HG03280 (cell line): Measurements from ENCODE around the gene TPRKB.
"Not testable (repeated sequence)": the region's sequence is repeated elsewhere in the genome, so short reads cannot be mapped to it uniquely, and the experiment has no call there.

ENCODE experiments used
- ATAC-seq: cut with Tn5 transposase; IDR thresholded peaks from one replicate; pipeline ENCODE4 v1.9.1; 2021; ENCODE audit warnings: mild to moderate bottlenecking, moderate library complexity; ENCODE audit not compliant: unreplicated experiment

The TPRKB gene

DNA sequence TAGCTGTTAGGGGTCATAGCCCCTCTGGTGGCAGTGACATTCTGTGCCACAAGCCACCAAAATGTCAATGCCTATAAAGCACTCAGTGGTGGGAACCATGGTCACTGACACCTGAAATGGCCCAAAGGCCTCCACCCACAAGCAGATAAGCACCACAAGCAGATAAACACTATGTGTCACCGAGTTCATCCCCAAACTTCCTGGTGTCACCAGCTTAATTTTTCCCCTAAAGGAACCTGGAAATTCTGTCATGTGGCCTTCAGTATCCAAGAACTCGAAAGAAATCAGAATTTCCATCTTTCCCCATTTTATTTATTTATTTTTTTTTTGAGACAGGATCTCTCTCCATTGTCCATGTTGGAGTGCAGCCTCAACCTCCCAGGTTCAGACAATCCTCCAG, 3.6 kb upstream of the TPRKB start:
- no peak for ATAC-seq

- ATAC-seq = no peak
Measured at GRCh38 chr2:73739101-73739500, 2.0 kb upstream of the TPRKB start.

- ATAC-seq = no peak
Measured at GRCh38 chr2:73736378-73736777, 767 bp downstream of the TPRKB start.

DNA sequence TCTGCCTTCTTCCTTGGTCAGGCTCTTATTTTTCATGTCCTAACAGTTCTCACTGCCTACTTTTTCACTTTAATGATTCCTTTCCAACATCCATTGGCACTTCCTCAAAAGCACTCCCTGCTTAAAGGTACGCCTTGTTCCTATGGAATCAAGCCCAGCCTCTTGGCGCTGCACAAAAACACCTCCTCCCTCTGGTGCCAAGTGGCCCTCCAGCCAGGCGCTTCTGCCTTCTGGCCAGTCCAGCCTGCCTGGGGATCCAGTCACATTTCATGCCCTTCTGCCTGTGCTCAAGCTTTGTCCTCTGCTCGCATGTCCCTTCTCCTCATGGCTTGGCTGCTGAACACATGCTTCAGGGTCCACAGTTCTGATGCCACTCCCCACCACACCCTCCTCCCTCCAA, 6.3 kb downstream of the TPRKB start:
- ATAC-seq = no peak

GRCh38 chr2:73728711-73729110, 8.4 kb downstream of the TPRKB start:
- no peak for ATAC-seq

DNA sequence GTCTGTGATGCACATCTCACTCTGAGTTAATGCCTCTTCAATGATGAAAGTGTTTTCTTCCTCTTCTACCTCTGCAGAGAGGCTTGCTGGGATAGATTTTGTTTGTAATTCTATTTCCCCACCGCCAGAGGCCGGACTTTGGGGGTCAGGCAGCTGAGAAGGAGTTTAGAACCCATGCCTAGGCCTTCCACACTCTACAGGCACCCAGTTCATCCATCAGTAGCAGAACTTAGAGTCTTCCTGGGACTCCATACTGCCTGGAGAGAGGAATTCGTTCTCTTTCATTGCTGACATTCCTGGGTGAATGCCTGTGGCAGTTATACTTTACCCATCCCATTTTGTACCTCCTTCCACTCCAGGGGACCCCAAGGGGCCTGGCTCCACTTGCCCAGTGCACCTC, 9.1 kb downstream of the TPRKB start:
- ATAC-seq = no peak

GRCh38 chr2:73726657-73727056, 10.5 kb downstream of the TPRKB start:
- not testable (repeated sequence) for ATAC-seq

DNA sequence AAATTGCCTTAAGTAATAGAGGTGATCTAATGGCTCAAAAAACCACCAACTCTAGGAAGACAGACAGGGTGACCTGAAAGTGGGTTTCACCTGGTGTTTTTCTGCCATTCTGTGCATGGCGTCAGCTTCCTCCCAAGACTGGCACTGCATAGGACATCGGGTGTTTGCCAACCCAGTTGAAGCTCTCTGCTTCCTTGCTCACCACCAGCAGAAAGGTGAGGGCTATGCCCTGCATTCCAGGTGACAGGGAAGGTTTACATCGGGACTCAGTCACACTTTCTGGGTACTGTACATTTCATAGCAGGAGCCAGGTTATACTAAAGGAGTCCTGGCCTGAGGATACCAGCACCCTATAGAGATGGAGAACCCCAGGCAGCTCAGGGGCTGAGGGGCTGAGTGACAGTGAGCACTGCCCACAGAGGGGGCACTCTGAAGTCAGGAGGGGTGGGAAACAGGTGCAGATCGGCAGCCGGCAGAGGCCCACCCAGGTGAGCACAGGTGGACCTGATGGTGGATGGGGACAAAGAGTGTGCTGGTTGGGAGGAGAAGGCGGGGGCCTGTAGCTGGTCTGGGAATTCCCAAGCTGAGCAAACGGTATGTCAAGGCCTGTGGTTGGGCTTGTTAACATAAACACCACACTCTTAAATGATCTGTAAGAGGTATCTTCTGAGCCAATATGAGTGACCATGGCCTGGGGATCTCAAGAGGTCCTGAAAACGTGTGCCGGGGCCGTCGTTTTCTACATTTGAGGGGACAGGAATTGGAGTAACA, 18.1 kb downstream of the TPRKB start:
- ATAC-seq = no peak

DNA sequence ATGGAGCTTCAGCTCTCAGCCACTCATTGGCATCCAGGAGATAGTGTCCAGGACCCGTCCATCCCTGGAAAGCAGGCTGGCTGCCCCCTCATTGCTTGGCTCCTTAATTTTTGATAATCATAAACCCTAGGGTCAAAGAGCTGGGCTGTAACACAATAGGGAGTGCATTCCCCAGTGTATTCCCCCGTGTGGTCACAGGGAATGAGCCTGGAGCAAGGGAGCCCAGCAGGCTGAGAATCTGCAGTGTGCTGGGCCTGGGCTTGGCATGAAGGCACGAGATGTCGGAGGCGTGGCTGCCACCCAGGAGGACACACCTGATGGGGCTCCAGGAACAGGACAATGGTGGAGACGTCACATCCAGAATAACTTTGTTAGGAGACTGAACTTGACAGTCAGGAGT, 18.7 kb downstream of the TPRKB start:
- ATAC-seq = no peak

DNA sequence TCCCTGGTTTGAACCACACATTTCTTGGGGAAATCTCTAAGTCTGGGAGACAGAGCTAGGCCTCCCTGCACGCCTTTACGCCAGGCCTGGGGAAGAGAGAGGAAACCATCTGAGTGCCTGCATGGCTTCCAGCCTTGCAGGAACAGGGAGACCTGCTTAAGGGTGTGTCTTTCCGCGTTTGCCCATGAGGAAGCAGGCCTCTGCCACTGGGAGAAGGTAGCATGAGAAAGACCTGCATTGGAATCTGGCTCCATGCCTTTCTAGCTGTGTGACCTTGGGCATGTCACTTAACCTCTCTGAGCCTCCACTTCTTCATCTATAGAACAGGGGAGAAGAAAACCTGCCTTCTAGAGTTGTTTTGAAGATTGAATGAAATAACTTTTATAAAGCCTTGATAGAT, 19.4 kb downstream of the TPRKB start:
- not testable (repeated sequence) for ATAC-seq

DNA sequence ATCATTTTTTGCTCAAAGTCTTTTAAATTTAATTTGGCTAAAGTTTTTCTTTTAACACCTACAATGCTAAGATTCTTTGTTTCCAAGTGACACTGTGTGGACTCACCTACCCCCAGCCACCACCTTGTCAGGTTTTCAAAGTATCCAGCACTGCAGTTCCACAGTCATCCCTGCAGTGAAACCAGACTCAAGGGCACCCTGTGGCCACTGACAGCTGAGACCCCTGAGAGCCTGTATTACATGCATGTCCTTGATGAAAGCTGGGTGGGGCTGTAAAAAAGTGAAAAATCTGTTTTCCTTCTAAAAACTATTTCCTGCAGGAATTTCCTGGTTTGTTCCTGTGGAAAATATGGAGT, 19.9 kb downstream of the TPRKB start:
- ATAC-seq = no peak

DNA sequence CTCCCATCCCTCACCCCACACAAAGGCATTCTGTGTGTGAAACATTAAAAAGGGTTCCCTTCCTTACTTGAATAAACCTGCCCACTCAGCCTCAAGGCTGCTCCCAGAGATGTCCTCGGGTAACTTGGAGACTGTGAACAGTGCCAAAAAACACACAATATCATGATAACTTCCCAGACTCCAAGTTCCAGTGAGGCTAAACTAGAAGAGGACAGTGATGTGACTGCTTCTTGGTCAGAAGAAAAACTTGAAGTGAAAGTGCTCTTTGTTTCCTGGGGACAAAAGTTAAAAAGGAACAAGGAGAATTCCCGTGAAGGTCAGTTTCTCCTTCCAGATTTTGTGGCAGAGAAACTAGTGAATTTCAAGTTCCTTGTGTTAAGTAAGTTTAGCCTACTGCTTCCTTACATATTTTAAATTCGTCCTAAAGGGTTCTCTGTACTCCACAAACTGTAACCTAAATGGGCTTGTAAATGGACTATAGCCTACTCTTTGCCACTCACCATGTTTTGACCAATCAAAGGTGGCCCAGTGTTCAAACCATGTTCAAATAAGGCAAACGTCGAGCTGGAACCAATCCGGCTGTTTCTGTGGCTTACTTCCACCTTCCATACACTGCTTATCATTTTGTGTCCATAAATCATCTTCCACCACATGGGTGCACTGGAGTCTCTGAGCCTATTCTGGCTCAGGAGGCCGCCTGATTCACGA, 20.4 kb downstream of the TPRKB start:
- ATAC-seq = no peak

GRCh38 chr2:73714091-73714490, 23.1 kb downstream of the TPRKB start:
- no peak for ATAC-seq

GRCh38 chr2:73708527-73708926, 28.6 kb downstream of the TPRKB start:
- no peak for ATAC-seq

- ATAC-seq = no peak
Measured at GRCh38 chr2:73707636-73708035, 29.5 kb downstream of the TPRKB start.

- no peak for ATAC-seq
Measured at GRCh38 chr2:73707058-73707457, 30.1 kb downstream of the TPRKB start.

DNA sequence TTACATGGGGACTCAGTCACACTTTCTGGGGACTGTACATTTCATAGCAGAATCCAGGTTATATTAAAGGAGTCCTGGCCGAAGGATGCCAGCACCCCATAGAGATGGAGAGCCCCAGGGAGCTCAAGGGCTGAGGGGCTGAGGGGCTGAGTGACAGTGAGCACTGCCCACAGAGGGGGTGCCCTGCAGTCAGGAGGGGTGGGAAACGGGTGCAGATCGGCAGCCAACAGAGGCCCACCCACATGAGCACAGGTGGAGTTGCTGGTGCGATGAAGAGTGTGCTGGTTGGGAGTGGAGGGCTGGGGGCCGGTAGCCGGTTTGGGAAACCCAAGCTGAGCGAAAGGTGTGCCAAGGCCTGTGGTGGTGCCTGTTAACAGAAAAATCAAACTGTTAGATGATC, 32.1 kb downstream of the TPRKB start:
- no peak for ATAC-seq

GRCh38 chr2:73704285-73704684, 32.9 kb downstream of the TPRKB start:
- no peak for ATAC-seq

DNA sequence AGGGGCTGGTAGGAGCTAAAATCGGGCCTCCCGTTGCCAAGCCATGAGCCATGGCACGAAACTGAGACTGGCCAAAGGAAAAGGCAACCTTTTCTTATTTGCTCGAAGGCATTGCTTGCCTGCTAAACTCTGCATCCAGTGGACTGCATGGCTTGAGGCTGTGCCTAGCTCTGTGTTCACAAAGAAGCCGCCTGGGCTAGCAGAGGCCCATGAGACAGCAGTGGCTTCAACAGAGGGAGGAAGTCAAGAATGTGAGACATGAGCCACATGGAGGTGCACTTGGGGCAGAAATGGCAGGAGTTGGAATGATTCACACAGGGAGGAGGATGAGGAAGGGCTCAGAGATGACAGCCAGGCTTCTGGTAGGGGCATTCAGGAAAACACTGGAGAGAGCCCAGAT, 33.5 kb downstream of the TPRKB start:
- ATAC-seq = no peak

DNA sequence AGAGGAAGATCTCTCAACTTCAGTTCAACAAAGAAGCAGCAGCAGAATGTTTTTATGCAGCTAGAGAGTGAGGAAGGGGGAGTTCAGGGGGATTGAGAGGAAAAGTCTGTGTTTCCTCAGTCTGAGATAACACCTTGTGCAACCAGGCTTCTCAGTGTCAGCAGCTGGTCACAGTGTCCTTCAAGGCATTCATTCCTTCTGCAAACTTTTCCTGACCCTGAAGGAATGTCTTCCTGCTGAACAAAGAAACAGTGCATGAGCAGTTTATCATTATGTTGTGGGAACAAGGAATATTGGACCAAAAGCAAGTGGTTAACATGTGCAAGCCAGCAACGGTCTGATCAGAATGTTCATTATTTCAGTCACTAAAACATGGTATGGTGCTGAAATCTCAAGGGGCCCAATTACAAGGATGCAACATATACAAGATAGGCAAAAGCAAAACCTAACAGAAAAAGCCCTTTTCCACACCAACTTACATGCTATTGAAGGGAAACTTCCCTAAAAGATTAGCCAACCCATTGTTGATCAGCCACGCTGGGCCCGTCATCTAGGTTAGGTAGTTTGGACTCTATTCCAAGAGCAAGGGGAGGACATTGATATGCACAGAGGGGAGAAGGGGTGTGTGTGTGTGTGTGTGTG, 34.2 kb downstream of the TPRKB start:
- ATAC-seq = not testable (repeated sequence)

DNA sequence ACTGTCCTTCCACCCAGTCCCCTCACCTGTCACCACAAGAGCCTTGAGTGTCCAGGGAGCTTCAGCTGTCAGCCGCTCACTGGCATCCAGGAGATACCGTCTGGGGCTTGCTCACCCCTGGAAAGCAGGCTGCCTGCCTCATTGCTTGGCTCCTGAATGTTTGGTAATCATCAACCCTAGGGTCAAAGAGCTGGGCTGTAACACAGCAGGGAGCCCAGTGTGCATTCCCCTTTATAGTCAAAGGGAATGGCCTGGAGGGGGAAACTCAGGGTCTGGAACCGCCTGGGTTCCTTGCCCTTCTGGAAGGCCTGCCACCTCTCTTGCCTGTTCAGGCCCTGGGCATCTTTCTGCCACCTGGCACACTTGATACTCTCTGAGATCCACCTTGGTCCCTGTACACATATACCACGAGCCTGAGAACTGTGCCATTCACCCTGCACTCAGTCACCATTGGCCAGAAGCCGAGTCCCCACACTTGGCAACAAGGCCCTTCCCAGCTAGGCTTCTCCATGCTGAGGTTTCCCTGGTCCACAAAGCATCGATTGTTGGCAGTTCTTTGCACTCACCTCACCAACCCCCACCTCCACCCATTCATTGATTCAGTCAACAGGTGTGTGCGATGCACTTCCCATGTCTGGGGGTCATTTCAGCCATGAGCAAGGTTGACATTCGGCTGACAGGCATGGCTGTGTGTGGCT, 35.0 kb downstream of the TPRKB start:
- no peak for ATAC-seq

- not testable (repeated sequence) for ATAC-seq
Measured at GRCh38 chr2:73701448-73701765, 35.7 kb downstream of the TPRKB start.
